Uterus (tissue), 2 donors: ENCODE data around the gene PVRIG.
"Not testable (repeated sequence)": the region's sequence is repeated elsewhere in the genome, so short reads cannot be mapped to it uniquely, and the experiment has no call there.

Source experiments
- CTCF ChIP-seq, 4 experiments: fragments of 200-600 bp in 2 of 4; fragments of 450-650 bp in 2 of 4; sonication (generic) in 2 of 4; IDR thresholded peaks; one replicate each; pipeline ENCODE4 v1.5.1; 2016 to 2019; ENCODE audit warnings: antibody characterized with exemption in 4 of 4, mild to moderate bottlenecking in 2 of 4, moderate library complexity in 1 of 4
- POLR2A ChIP-seq, 2 donors: fragments of 450-650 bp; IDR thresholded peaks; one replicate each; pipeline ENCODE4 v1.6.1; 2016; ENCODE audit warnings: antibody characterized with exemption in 2 of 2, mild to moderate bottlenecking in 1 of 2, moderate library complexity in 1 of 2

- TF ChIP-seq CTCF, POLR2A (IDR thresholded peaks at IDR 0.05): not testable (repeated sequence)
Observed at GRCh38 chr7:100224891-100225290, 5.1 kb downstream of the PVRIG start.
